Osteocyte (in vitro differentiated cells): ENCODE results near the gene TGFBR3. TPM values are rescaled to one million over a fixed set of nuclear protein-coding genes. Genes with fewer than 3 reads are reported as not detected.

ENCODE experiments used
- DNase-seq: peaks from one replicate; pipeline ENCODE4 v3.0.0; 2021; ENCODE audit warnings: mixed read lengths; ENCODE audit not compliant: unreplicated experiment; ENCODE audit errors: extremely low spot score
- H3K27ac Mint-ChIP-seq: one replicate; pipeline ENCODE4 v1.8.0; 2021; ENCODE audit warnings: mild to moderate bottlenecking, mixed read lengths; ENCODE audit not compliant: unreplicated experiment
- H3K27me3 Mint-ChIP-seq: one replicate; pipeline ENCODE4 v1.8.0; 2021; ENCODE audit warnings: mixed read lengths; ENCODE audit not compliant: unreplicated experiment
- H3K36me3 Mint-ChIP-seq: one replicate; pipeline ENCODE4 v1.8.0; 2021; ENCODE audit warnings: mixed read lengths; ENCODE audit not compliant: unreplicated experiment
- H3K4me1 Mint-ChIP-seq: one replicate; pipeline ENCODE4 v1.8.0; 2021; ENCODE audit warnings: mixed read lengths; ENCODE audit not compliant: unreplicated experiment
- H3K4me3 Mint-ChIP-seq: one replicate; pipeline ENCODE4 v1.8.0; 2021; ENCODE audit warnings: mild to moderate bottlenecking, moderate library complexity, mixed read lengths; ENCODE audit not compliant: unreplicated experiment
- H3K9me3 Mint-ChIP-seq: one replicate; pipeline ENCODE4 v1.8.0; 2021; ENCODE audit warnings: mixed read lengths; ENCODE audit not compliant: unreplicated experiment
- CTCF ChIP-seq: fragments of 200-600 bp; sonication (generic); IDR thresholded peaks from 2 replicates; pipeline ENCODE4 v1.5.0; 2021; ENCODE audit warnings: antibody characterized with exemption, mild to moderate bottlenecking, moderate library complexity
- total RNA-seq: library from RNA; stranded (reverse); gene quantifications from 2 replicates; pipeline ENCODE4 v1.2.1, GENCODE V29; 2021

TGFBR3 gene
- total RNA-seq, 1 donor from 2014 or later, result 14.1 TPM

DNA sequence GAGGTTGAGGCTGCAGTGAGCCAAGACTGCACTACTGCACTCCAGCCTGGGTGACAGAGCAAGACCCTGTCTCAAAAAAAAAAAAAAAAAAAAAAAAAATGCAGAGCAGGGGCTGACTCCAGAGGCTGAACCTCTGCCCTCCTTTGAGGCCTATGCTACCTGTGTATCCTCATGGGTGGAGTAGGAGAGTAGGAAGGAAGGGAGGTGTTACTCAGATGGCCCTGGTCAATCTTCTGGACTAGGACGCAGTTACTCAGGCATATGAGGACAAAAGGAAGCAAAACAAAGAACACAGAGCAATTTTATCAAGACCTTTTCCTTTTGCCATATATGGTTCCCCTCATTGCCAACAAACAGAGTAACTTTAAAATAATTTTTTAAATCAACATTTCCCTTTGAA, 35.2 kb downstream of the TGFBR3 start:
- no peak overlapping the region for H3K4me3 Mint-ChIP-seq
- H3K9me3 Mint-ChIP-seq, result no peaks in the 10 kb centered on the region
- peaks cover 26% of the 10 kb centered on the region for H3K4me1 Mint-ChIP-seq
- DNase-seq, result no peak
- no peaks in the 10 kb centered on the region for H3K27me3 Mint-ChIP-seq
- H3K27ac Mint-ChIP-seq, result peak overlapping the region; percentile 86
- no peaks in the 10 kb centered on the region for H3K36me3 Mint-ChIP-seq
- no peak for TF ChIP-seq CTCF

- Mint-ChIP-seq H3K9me3 (no peaks in the 10 kb centered on the region), H3K36me3 (peaks cover 2% of the 10 kb centered on the region), H3K27me3 (no peaks in the 10 kb centered on the region), H3K4me1 (peaks cover 45% of the 10 kb centered on the region), H3K27ac (no peak overlapping the region), H3K4me3 (no peak overlapping the region)
- no peak for DNase-seq
- no peak for TF ChIP-seq CTCF
Measured at GRCh38 chr1:91847851-91848250, 38.1 kb downstream of the TGFBR3 start.

- TF ChIP-seq CTCF, result no peak
- no peak for DNase-seq
- peaks cover 2% of the 10 kb centered on the region for H3K36me3 Mint-ChIP-seq
- peak overlapping the region; percentile 11 for H3K27ac Mint-ChIP-seq
- H3K27me3 Mint-ChIP-seq, result no peaks in the 10 kb centered on the region
- no peak overlapping the region for H3K4me3 Mint-ChIP-seq
- peaks cover 45% of the 10 kb centered on the region for H3K4me1 Mint-ChIP-seq
- no peaks in the 10 kb centered on the region for H3K9me3 Mint-ChIP-seq
Measured at GRCh38 chr1:91846639-91847013, 39.3 kb downstream of the TGFBR3 start.

- peaks cover 43% of the 10 kb centered on the region for H3K4me1 Mint-ChIP-seq
- no peaks in the 10 kb centered on the region for H3K9me3 Mint-ChIP-seq
- H3K27ac Mint-ChIP-seq, result peak overlapping the region; percentile 54
Measured at GRCh38 chr1:91846007-91846638, 39.8 kb downstream of the TGFBR3 start.

More at GRCh38 chr1:91846007-91846638, 39.8 kb downstream of the TGFBR3 start:
- H3K36me3 Mint-ChIP-seq, result peaks cover 2% of the 10 kb centered on the region
- no peaks in the 10 kb centered on the region for H3K27me3 Mint-ChIP-seq
- H3K4me3 Mint-ChIP-seq, result peak overlapping the region; percentile 11
- no peak for DNase-seq
- no peak for TF ChIP-seq CTCF
